Measurements from ENCODE around the gene FAM25C. TPM values are rescaled to one million over a fixed set of nuclear protein-coding genes. Genes with fewer than 3 reads are reported as not detected.
"Not testable (repeated sequence)": the region's sequence is repeated elsewhere in the genome, so short reads cannot be mapped to it uniquely, and the experiment has no call there.

The FAM25C gene
- total RNA-seq (2012; rRNA removed) (not detected in 2 replicates), polyA plus RNA-seq (2012; rRNA removed) (not detected in 2 replicates), Bru-seq, nascent RNA (not detected), BruChase-seq, experiment 1, labeled RNA remaining after a 6-hour chase (percentile 12 among the genes with signal in this experiment), BruChase-seq, experiment 2, labeled RNA remaining after a 2-hour chase (not detected)
- polyA plus RNA-seq (2012; cell fraction: cytosol; rRNA removed): not detected in 2 replicates
- polyA plus RNA-seq (2012; cell fraction: nucleus; rRNA removed; ENCODE audit: low replicate concordance): not detected in 2 replicates
- long read RNA-seq: 0 reads

DNA sequence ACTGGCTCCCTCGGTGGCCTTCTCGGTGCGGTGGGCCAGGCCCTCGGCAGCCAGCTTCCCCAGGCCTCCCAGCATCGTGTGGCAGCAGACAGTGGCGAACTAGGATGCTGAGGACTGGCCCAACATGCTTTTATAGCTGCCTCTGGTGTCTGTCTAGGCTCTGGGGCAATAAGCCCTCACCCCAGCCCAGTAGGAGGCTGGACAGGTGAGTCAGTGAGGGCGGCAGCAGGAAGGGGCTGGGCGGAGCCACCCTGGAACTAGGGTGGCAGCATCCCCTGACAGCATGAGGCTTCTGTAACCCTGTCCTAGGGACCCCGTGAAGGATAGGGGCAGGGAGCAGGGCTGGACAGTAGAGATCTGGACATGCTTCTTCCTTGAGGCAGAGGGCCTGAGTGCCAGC is at the start of gene FAM25C:
TSS of gene FAM25C (minus strand) at position 101 of the 400 bp plus-strand sequence. CDS start at position 75, 26 bp downstream.
- in situ Hi-C loops (cut with MboI; ENCODE audit: low sequenced_read_pairs); H3K9ac ChIP-seq (ENCODE audit: low read depth, low read length); H3K23ac ChIP-seq (ENCODE audit: low read depth, low read length); H4K20me1 ChIP-seq (ENCODE audit: insufficient read depth, low read length); H3K18ac ChIP-seq (ENCODE audit: low read depth, low read length); H3K79me1 ChIP-seq (ENCODE audit: low read depth in 1 of 2, low read length in 2 of 2); CTCF ChIA-PET; H3K9me1 ChIP-seq (ENCODE audit: insufficient read depth, low read length); intact Hi-C loops (cut with micrococcal nuclease); H4K5ac ChIP-seq (ENCODE audit: low read depth, low read length); H3K56ac ChIP-seq (ENCODE audit: extremely low read depth, insufficient read depth, low read length); POLR2A ChIA-PET (ENCODE audit: unreplicated experiment); H2BK120ac ChIP-seq (ENCODE audit: low read depth, low read length); H2BK15ac ChIP-seq (ENCODE audit: low read depth, low read length); H2AK5ac ChIP-seq (ENCODE audit: low read depth, low read length); H3K4me2 ChIP-seq (ENCODE audit: low read depth, low read length); H2BK5ac ChIP-seq (ENCODE audit: low read depth, low read length, poor library complexity, severe bottlenecking); dilution Hi-C loops (cut with HindIII; ENCODE audit: low sequenced_read_pairs, unreplicated experiment); H2AK9ac ChIP-seq (replicated peaks; ENCODE audit: low read depth, low read length, poor library complexity); H3K4me1 ChIP-seq (ENCODE audit: control insufficient read depth, insufficient read depth, low read length); H3K27ac ChIP-seq (ENCODE audit: insufficient read depth, low read length); DNase-seq; H2BK20ac ChIP-seq (ENCODE audit: low read depth, low read length); H4K91ac ChIP-seq (ENCODE audit: insufficient read depth, low read depth, low read length); H3K36me3 ChIP-seq (ENCODE audit: control insufficient read depth, insufficient read depth, low read length); H4K8ac ChIP-seq (ENCODE audit: low read depth in 2 of 2, low read length in 2 of 2); BruUV-seq (replicated peaks); H2AFZ ChIP-seq (replicated peaks; ENCODE audit: low read length, poor library complexity); H3K4ac ChIP-seq (ENCODE audit: low read depth, low read length); H3K9me3 ChIP-seq (ENCODE audit: control insufficient read depth, insufficient read depth, low read length); H3K14ac ChIP-seq (replicated peaks; ENCODE audit: low read depth, low read length); H3K27me3 ChIP-seq (ENCODE audit: control insufficient read depth, insufficient read depth, low read length); ATAC-seq (ENCODE audit: low read depth); H3K4me3 ChIP-seq (ENCODE audit: insufficient read depth, low read depth, low read length): not testable (repeated sequence)
- no CpG with 5 or more reads among the region's 9 CpGs for WGBS, 2 experiments (ENCODE audit: extremely low coverage in 2 of 2, insufficient read length in 1 of 2)

DNA sequence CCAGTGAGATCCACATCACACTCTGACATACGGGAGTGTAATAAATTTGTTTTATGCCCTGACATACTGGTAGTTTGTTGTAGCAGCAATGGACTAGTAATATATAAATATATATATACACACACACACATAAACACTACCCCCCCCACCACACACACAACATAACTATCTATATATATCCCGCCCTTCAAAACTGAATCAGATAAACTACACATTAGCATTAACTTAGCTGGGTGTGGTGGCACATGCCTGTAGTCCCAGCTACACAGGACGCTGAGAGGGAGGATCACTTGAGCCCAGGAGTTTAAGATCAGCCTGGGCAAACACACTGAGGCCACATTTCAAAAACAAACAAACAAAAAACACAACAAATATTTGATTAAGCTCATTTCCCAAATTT is 45.0 kb upstream of the FAM25C start:
- ATAC-seq (ENCODE audit: low read depth); CTCF ChIA-PET; H3K14ac ChIP-seq (replicated peaks; ENCODE audit: low read depth, low read length); H2BK15ac ChIP-seq (ENCODE audit: low read depth, low read length); DNase-seq; H4K5ac ChIP-seq (ENCODE audit: low read depth, low read length); H3K36me3 ChIP-seq (ENCODE audit: control insufficient read depth, insufficient read depth, low read length); H3K4me1 ChIP-seq (ENCODE audit: control insufficient read depth, insufficient read depth, low read length); H3K4ac ChIP-seq (ENCODE audit: low read depth, low read length); H3K27ac ChIP-seq (ENCODE audit: insufficient read depth, low read length); H3K27me3 ChIP-seq (ENCODE audit: control insufficient read depth, insufficient read depth, low read length); intact Hi-C loops (cut with micrococcal nuclease); POLR2A ChIA-PET (ENCODE audit: unreplicated experiment); BruUV-seq (replicated peaks); H3K18ac ChIP-seq (ENCODE audit: low read depth, low read length); in situ Hi-C loops (cut with MboI; ENCODE audit: low sequenced_read_pairs); H3K23ac ChIP-seq (ENCODE audit: low read depth, low read length); H3K9me1 ChIP-seq (ENCODE audit: insufficient read depth, low read length); H3K79me1 ChIP-seq (ENCODE audit: low read depth in 1 of 2, low read length in 2 of 2); H2BK5ac ChIP-seq (ENCODE audit: low read depth, low read length, poor library complexity, severe bottlenecking); H4K91ac ChIP-seq (ENCODE audit: insufficient read depth, low read depth, low read length); H3K4me2 ChIP-seq (ENCODE audit: low read depth, low read length); H2AK5ac ChIP-seq (ENCODE audit: low read depth, low read length); H2BK20ac ChIP-seq (ENCODE audit: low read depth, low read length); H3K9me3 ChIP-seq (ENCODE audit: control insufficient read depth, insufficient read depth, low read length); dilution Hi-C loops (cut with HindIII; ENCODE audit: low sequenced_read_pairs, unreplicated experiment); H2AK9ac ChIP-seq (replicated peaks; ENCODE audit: low read depth, low read length, poor library complexity); H4K8ac ChIP-seq (ENCODE audit: low read depth in 2 of 2, low read length in 2 of 2); H2AFZ ChIP-seq (replicated peaks; ENCODE audit: low read length, poor library complexity); H3K4me3 ChIP-seq (ENCODE audit: insufficient read depth, low read depth, low read length); H4K20me1 ChIP-seq (ENCODE audit: insufficient read depth, low read length); H2BK120ac ChIP-seq (ENCODE audit: low read depth, low read length); H3K9ac ChIP-seq (ENCODE audit: low read depth, low read length); H3K56ac ChIP-seq (ENCODE audit: extremely low read depth, insufficient read depth, low read length): not testable (repeated sequence)
- no CpG with 5 or more reads among the region's 3 CpGs for WGBS, 2 experiments (ENCODE audit: extremely low coverage in 2 of 2, insufficient read length in 1 of 2)

Data from IMR-90 (cell line).